AML-193 (cell line): ENCODE data around the gene KCNJ6.
"Not testable (repeated sequence)": the region's sequence is repeated elsewhere in the genome, so short reads cannot be mapped to it uniquely, and the experiment has no call there.

Experiments
- DNase-seq, 2 experiments: peaks; one replicate each; lab custom pipeline; 2025; lab: John Stamatoyannopoulos, UW

Gene KCNJ6

GRCh38 chr21:37645848-37646247 is 270.4 kb downstream of the KCNJ6 start:
- no peak for DNase-seq

GRCh38 chr21:37644636-37645035 is 271.6 kb downstream of the KCNJ6 start:
- DNase-seq: no peak

- not testable (repeated sequence) for DNase-seq
Measured at GRCh38 chr21:37643862-37644261, 272.4 kb downstream of the KCNJ6 start.

- DNase-seq: no peak
Measured at GRCh38 chr21:37642493-37642892, 273.8 kb downstream of the KCNJ6 start.

GRCh38 chr21:37639756-37640155 is 276.5 kb downstream of the KCNJ6 start:
- DNase-seq: no peak

- DNase-seq: no peak
Measured at GRCh38 chr21:37636152-37636860, 280.0 kb downstream of the KCNJ6 start.

GRCh38 chr21:37631319-37632117 is 284.7 kb downstream of the KCNJ6 start:
- no peak for DNase-seq

GRCh38 chr21:37630872-37631271 is 285.4 kb downstream of the KCNJ6 start:
- no peak for DNase-seq

- no peak for DNase-seq
Measured at GRCh38 chr21:37628362-37628761, 287.9 kb downstream of the KCNJ6 start.

GRCh38 chr21:37627561-37627960 is 288.7 kb downstream of the KCNJ6 start:
- no peak for DNase-seq

GRCh38 chr21:37627074-37627473 is 289.2 kb downstream of the KCNJ6 start:
- no peak for DNase-seq

GRCh38 chr21:37626320-37626719 is 289.9 kb downstream of the KCNJ6 start:
- DNase-seq: no peak

- no peak for DNase-seq
Measured at GRCh38 chr21:37623689-37624088, 292.6 kb downstream of the KCNJ6 start.

- DNase-seq: no peak
Measured at GRCh38 chr21:37623183-37623582, 293.1 kb downstream of the KCNJ6 start.

GRCh38 chr21:37622755-37623154 is 293.5 kb downstream of the KCNJ6 start:
- no peak for DNase-seq

GRCh38 chr21:37620401-37620800 is 295.9 kb downstream of the KCNJ6 start:
- DNase-seq: no peak

GRCh38 chr21:37619464-37619974 is 296.7 kb downstream of the KCNJ6 start:
- no peak for DNase-seq

GRCh38 chr21:37618081-37618480 is 298.2 kb downstream of the KCNJ6 start:
- no peak for DNase-seq

GRCh38 chr21:37615962-37616361 is 300.3 kb downstream of the KCNJ6 start:
- DNase-seq: no peak

GRCh38 chr21:37614351-37614875 is 301.8 kb downstream of the KCNJ6 start:
- no peak for DNase-seq

- no peak for DNase-seq
Measured at GRCh38 chr21:37607081-37607480, 309.2 kb downstream of the KCNJ6 start.

GRCh38 chr21:37606549-37606948 is 309.7 kb downstream of the KCNJ6 start:
- no peak for DNase-seq

- DNase-seq: no peak
Measured at GRCh38 chr21:37605006-37605405, 311.3 kb downstream of the KCNJ6 start.
